Sigmoid colon (tissue), 4 donors: ENCODE measurements around the gene POP5.

ENCODE experiments used
- CTCF ChIP-seq, 4 experiments: fragments of 450-650 bp in 3 of 4; fragments of 200-600 bp in 1 of 4; IDR thresholded peaks; one replicate each; pipeline ENCODE4 v1.5.1; 2016 to 2019; ENCODE audit warnings: antibody characterized with exemption in 4 of 4, mild to moderate bottlenecking in 3 of 4, moderate library complexity in 2 of 4
- EP300 ChIP-seq, 4 donors: sonication (generic); formaldehyde crosslinking; IDR thresholded peaks; one replicate each; pipeline ENCODE4 v1.6.1; 2017; ENCODE audit warnings: antibody characterized with exemption in 4 of 4
- POLR2A ChIP-seq, 2 donors: fragments of 450-650 bp; IDR thresholded peaks; one replicate each; pipeline ENCODE4 v1.6.1; 2016; ENCODE audit warnings: antibody characterized with exemption in 2 of 2, mild to moderate bottlenecking in 2 of 2, moderate library complexity in 2 of 2
- POLR2AphosphoS5 ChIP-seq, 4 donors: sonication (generic); formaldehyde crosslinking; IDR thresholded peaks; one replicate each; pipeline ENCODE4 v1.6.1; 2017; ENCODE audit warnings: antibody characterized with exemption in 4 of 4

GRCh38 chr12:120554678-120555077 is 26.5 kb downstream of the POP5 start:
- TF ChIP-seq CTCF (IDR thresholded peaks at IDR 0.05), result no peak
- no peak for TF ChIP-seq EP300 (IDR thresholded peaks at IDR 0.05)
- TF ChIP-seq POLR2A (IDR thresholded peaks at IDR 0.05), result no peak
- no peak for TF ChIP-seq POLR2AphosphoS5 (IDR thresholded peaks at IDR 0.05)
